Measurements from ENCODE around the gene GTF3A. TPM values are rescaled to one million over a fixed set of nuclear protein-coding genes. Genes with fewer than 3 reads are reported as not detected.

GTF3A gene
- total and polyA plus RNA-seq, 2 of the 8 experiments (the other 6 are each of a cell fraction or from before 2014, with no cell fraction given) = 41.6 to 96.5 TPM

- no peak overlapping the region for H3K9ac ChIP-seq (replicated peaks in 1 of 4; ENCODE audit: extremely low read depth in 1 of 4, low read depth in 3 of 4, low read length in 3 of 4)
- H4K20me1 ChIP-seq (replicated peaks in 1 of 2; ENCODE audit: control insufficient read depth in 1 of 2, insufficient read depth in 2 of 2, low read length in 2 of 2) = no peaks in the 10 kb centered on the region
- H2BK20ac ChIP-seq (ENCODE audit: low read length) = no peak overlapping the region
- no peak for FAIRE-seq
- no peak overlapping the region for H2BK15ac ChIP-seq (ENCODE audit: low read length)
- DNase-seq (ENCODE audit: low read depth in 1 of 2, low spot score in 2 of 2) = no peak
- H3K23me2 ChIP-seq (ENCODE audit: low read depth, low read length) = no peaks in the 10 kb centered on the region
- H3K4me2 ChIP-seq (ENCODE audit: insufficient read depth in 1 of 2, low read depth in 2 of 2, low read length in 2 of 2) = no peak overlapping the region
- H3K27me3 ChIP-seq (replicated peaks in 1 of 4; ENCODE audit: control insufficient read depth in 3 of 4, extremely low read depth in 1 of 4, insufficient read depth in 3 of 4, low read length in 3 of 4) = no peaks in the 10 kb centered on the region
- no peak overlapping the region for H4K91ac ChIP-seq (replicated peaks; ENCODE audit: insufficient read length, low read length)
- H2BK5ac ChIP-seq (ENCODE audit: low read depth, low read length) = no peak overlapping the region
- 87% methylated on average over 2 of the region's 2 CpGs; no CpG with 5 or more reads in 1 of the 2 experiments for WGBS, 2 experiments (ENCODE audit: extremely low coverage in 1 of 2, insufficient coverage in 1 of 2, insufficient read length in 1 of 2, insufficient replicate concordance in 2 of 2, low coverage in 1 of 2, low lambda C conversion rate in 2 of 2, missing lambda C conversion rate in 1 of 2)
- H3K14ac ChIP-seq (ENCODE audit: insufficient read length) = no peak overlapping the region
- H2AK5ac ChIP-seq (ENCODE audit: low read depth, low read length) = no peak overlapping the region
- no peaks in the 10 kb centered on the region for H3K79me1 ChIP-seq (ENCODE audit: low read depth, low read length)
- no peak overlapping the region for H2AFZ ChIP-seq (ENCODE audit: low read length)
- CTCF ChIA-PET (ENCODE audit: partially characterized antibody) = interaction anchor here (0.6 to 3.1 kb wide), 4 partner anchors 9 to 353 kb away, joined by 3 to 9 read pairs (median 4); no protein-coding TSS in a partner anchor
- H3K18ac ChIP-seq (ENCODE audit: extremely low read depth, low read length) = no peak overlapping the region
- no peak overlapping the region for H3K27ac ChIP-seq (ENCODE audit: low read depth, low read length)
- no peak overlapping the region for H3K4ac ChIP-seq (replicated peaks; ENCODE audit: insufficient read length, low read depth, low read length)
- no peak overlapping the region for H2BK120ac ChIP-seq (replicated peaks; ENCODE audit: low read depth, low read length)
- no peaks in the 10 kb centered on the region for H3K36me3 ChIP-seq (ENCODE audit: control insufficient read depth in 2 of 4, insufficient read depth in 4 of 4, low read length in 3 of 4)
- H3K79me2 ChIP-seq (ENCODE audit: control insufficient read depth in 1 of 2, insufficient read depth in 2 of 2, low read length in 2 of 2) = no peaks in the 10 kb centered on the region
- H3K4me3 ChIP-seq (ENCODE audit: extremely low read depth in 1 of 4, insufficient read depth in 2 of 4, low read depth in 3 of 4, low read length in 4 of 4) = no peak overlapping the region
- no peaks in the 10 kb centered on the region for H3K4me1 ChIP-seq (replicated peaks in 1 of 4; ENCODE audit: control insufficient read depth in 3 of 4, insufficient read depth in 4 of 4, low read length in 3 of 4)
- H2BK12ac ChIP-seq (ENCODE audit: low read depth, low read length) = no peak overlapping the region
- H4K8ac ChIP-seq (ENCODE audit: extremely low read depth, insufficient read depth, low read length) = no peak overlapping the region
- TF ChIP-seq KDM4A (IDR thresholded peaks at IDR 0.05; ENCODE audit: low read depth, low read length, severe bottlenecking) (no peak), CHD2 (IDR thresholded peaks at IDR 0.05; ENCODE audit: low read length) (no peak), BRCA1 (IDR thresholded peaks at IDR 0.05; ENCODE audit: low read depth, low read length) (no peak), RNF2 (IDR thresholded peaks at IDR 0.05; ENCODE audit: borderline replicate concordance, low read depth, low read length, missing control alignments, poor library complexity, severe bottlenecking) (no peak), SUZ12 (IDR thresholded peaks at IDR 0.05; ENCODE audit: low read length) (no peak), BACH1 (IDR thresholded peaks at IDR 0.05; ENCODE audit: low read length) (no peak)
- H3K9me3 ChIP-seq (ENCODE audit: insufficient read depth in 2 of 2, low read depth in 1 of 2, low read length in 1 of 2) = no peaks in the 10 kb centered on the region
- no peak overlapping the region for H3K56ac ChIP-seq (replicated peaks; ENCODE audit: insufficient read length, low read depth, low read length)
- POLR2A ChIA-PET (ENCODE audit: partially characterized antibody) = no interaction called here
- no peak overlapping the region for H3K23ac ChIP-seq (ENCODE audit: insufficient read length)
- H4K5ac ChIP-seq (ENCODE audit: insufficient read length, low read depth, low read length) = no peak overlapping the region
Observed at GRCh38 chr13:27472441-27472840, 48.0 kb downstream of the GTF3A start.
